ENCODE data around the gene RSPH1.

Gene RSPH1

GRCh38 chr21:42443181-42443785, 52.7 kb downstream of the RSPH1 start:
- no peak for DNase-seq

DNA sequence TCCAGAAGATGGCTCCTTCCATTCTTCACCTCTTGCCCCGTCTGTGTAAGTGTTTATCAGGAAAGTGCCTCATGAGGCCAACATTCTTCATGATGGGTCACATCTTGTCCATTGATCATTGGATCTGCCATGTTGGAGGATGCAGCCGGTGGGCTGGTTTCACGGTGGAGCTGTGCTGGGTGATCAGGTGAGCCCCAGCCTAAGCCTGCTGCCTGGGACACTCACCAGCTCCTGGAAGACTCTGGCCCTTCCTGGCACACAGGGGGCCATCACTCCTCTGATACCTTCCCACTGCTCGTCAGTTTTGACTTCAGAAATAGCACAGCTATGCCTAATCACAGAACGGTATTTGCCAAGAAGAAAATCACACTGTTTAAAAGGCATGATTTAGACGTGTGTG, 54.1 kb downstream of the RSPH1 start:
- DNase-seq = no peak

- DNase-seq = no peak
Measured at GRCh38 chr21:42440187-42440792, 55.7 kb downstream of the RSPH1 start.

- peak in 1 of 6 experiments; percentile 32 for DNase-seq
Measured at GRCh38 chr21:42439284-42440186, 56.5 kb downstream of the RSPH1 start.

GRCh38 chr21:42438316-42439205, 57.5 kb downstream of the RSPH1 start:
- DNase-seq = no peak

- DNase-seq = no peak
Measured at GRCh38 chr21:42437786-42438185, 58.2 kb downstream of the RSPH1 start.

DNA sequence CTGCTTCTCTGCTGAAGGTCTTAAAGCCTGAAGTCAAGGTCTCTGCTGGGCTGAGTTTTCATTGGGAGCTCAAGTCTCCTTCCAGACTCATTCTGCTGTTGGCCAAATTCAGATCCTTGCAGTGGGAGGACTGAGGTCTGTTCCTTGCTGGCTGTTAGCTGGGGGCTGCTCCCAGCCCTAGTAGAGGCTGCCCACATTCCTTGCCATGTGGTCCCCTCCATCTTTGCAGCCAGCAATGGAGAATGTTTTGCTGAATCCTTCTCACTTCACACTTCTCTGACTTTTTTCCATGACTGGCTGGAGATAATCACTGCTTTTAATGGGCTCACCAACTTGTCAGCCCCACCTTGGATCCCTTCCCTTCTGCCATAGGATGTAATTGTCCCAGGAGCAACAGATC, 59.1 kb downstream of the RSPH1 start:
- DNase-seq = no peak

DNA sequence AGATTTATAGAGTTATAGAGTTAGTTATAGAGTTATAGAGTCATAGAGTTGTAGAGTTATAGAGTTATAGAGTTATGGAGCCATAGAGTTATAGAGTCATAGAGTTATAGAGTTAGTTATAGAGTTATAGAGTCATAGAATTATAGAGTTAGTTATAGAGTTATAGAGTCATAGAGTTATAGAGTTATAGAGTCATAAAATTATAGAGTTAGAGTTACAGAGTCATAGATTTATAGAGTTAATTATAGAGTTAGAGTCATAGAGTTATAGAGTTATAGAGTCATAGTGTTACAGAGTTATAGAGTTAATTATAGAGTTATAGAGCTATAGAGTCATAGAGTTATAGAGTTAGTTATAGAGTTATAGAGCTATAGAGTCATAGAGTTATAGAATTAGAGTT, 60.2 kb downstream of the RSPH1 start:
- DNase-seq = no peak

GRCh38 chr21:42435401-42435800, 60.6 kb downstream of the RSPH1 start:
- DNase-seq = no peak

- DNase-seq = no peak
Measured at GRCh38 chr21:42434884-42435283, 61.1 kb downstream of the RSPH1 start.

DNA sequence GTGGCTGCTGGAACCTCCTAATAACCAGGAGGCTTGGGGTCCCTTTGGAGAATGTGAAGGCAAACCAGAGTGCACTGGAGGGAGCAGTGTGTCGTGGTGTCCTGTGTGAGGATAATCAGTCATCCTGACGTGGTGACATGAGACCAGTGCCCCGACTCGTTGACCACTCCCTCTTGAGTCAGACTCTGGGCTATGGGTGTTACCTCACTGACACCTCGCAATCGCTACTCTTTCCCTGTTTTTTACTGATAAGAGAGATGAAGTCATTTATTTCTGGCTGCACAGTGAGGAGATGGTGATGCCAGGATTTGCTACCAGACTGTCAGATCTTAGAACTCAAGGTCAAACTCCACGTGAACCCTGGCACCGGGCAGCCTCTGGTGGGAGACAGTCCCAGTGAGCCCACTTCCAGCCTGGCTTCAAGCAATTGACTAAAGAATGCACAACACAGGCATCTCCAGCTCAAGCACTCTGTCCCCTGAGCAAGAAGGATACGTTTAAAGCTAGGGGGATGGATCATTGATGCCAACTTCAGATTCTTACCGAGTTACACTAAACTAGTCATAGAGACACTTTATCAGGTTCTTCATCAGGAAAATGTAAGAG, 62.0 kb downstream of the RSPH1 start:
- no peak for DNase-seq

GRCh38 chr21:42432695-42433094, 63.3 kb downstream of the RSPH1 start:
- DNase-seq = no peak

GRCh38 chr21:42431196-42431595, 64.8 kb downstream of the RSPH1 start:
- no peak for DNase-seq

DNA sequence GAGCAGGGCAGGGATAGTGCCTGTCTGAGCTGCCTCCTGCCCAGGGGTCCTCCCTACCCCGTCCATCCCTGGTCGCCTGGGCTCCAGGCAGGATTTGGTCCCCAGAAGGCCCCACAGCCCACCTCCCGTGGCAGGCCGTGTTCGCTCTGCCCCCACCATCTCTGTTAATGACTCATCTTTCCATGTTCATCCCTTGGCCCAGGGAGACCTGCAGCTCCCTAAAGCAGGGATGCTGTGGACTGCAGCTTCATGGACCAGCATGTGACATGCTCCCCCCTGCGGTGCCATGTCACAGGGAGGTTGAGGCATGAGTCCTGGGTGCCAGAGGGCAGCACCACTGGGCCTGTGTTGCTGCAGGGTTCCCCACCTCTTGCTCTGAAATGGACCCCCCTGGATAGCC, 65.5 kb downstream of the RSPH1 start:
- no peak for DNase-seq

- DNase-seq = no peak
Measured at GRCh38 chr21:42429856-42430255, 66.2 kb downstream of the RSPH1 start.

DNA sequence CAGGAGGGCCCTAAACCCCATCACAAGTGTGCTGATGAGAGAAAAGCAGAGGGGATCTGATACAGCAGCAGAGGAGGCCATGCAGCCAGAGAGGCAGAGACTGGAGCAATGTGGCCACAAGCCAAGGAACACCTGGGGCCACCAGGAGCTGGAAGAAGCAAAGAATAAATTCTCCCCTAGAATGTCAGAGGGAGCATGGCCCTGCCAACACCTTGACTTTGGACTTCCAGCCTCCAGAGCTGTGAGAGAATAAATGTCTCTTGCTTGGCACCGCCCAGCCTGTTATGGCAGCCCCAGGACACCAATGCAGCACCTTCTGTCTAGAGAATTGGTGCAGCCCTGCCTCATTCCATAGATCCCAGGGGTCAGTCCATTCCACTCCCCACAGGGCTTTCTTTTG, 67.0 kb downstream of the RSPH1 start:
- DNase-seq = no peak

GRCh38 chr21:42427809-42428419, 68.1 kb downstream of the RSPH1 start:
- DNase-seq = no peak

GRCh38 chr21:42426876-42427480, 69.0 kb downstream of the RSPH1 start:
- no peak for DNase-seq

- DNase-seq = no peak
Measured at GRCh38 chr21:42426424-42426823, 69.6 kb downstream of the RSPH1 start.

- no peak for DNase-seq
Measured at GRCh38 chr21:42425591-42425990, 70.4 kb downstream of the RSPH1 start.

GRCh38 chr21:42424914-42425541, 71.0 kb downstream of the RSPH1 start:
- peak; percentile 56 to 89 (median 72) for DNase-seq
